GM18526 (cell line): ENCODE results near the gene SYCP2L.

Experiments
- POLR2A ChIP-seq: IDR thresholded peaks from 3 replicates; pipeline ENCODE4 v1.6.1; 2011; ENCODE audit not compliant: insufficient read length; ENCODE audit errors: extremely low read depth

The SYCP2L gene

DNA sequence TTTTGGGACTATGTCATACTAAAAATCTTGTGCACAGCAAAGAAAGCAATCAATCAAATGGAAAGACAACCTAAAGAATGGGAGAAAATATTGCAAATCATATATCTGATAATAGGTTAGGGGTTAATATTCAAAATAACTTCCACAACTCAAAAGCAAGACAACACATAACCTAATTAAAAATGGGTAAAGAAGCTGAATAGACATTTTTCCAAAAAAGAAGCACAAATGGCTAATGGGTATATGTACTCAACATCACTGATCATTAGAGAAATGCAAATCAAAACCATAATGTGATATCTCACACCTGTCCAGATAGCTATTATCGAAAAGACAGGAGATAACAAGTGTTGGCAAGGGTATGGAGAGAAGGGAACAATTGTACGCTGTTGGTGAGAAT lies 53.0 kb downstream of the SYCP2L start:
- TF ChIP-seq POLR2A: no peak

DNA sequence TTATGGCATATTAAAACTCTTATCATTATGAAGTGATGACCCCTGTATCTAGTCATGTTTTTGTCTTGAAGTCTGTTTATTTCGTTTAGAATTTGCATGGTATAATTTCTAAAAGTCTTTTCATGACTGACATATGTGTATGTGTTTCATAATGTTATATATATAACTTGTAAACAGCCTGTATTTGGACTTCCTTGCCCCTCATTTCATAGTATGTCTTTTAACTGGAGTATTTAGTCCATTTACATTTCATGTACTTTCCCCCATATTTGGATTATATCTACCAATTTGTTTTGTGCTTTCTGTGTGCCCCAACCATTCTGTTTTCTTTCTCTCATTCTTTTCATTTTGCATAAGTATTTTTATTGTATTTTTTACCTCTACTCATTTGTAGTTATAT lies 59.0 kb downstream of the SYCP2L start:
- TF ChIP-seq POLR2A: no peak

DNA sequence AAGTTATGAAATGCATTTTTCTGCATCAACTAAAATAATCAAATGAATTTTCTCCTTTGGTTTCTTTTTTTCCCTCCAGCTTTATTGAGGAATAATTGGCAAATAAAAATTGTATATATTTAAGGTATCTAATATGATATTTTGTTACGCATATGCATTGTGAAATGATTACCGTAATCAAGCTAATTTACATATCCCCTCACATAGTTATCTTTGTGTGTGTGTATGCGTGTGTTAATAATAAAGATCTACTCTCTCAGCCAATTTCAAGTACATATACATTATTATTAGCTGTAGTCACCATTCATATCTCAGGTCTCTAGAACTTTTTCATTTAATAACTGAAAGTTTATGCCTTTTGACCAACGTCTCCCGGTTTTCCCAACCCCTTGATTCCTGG lies 61.1 kb downstream of the SYCP2L start:
- no peak for TF ChIP-seq POLR2A

DNA sequence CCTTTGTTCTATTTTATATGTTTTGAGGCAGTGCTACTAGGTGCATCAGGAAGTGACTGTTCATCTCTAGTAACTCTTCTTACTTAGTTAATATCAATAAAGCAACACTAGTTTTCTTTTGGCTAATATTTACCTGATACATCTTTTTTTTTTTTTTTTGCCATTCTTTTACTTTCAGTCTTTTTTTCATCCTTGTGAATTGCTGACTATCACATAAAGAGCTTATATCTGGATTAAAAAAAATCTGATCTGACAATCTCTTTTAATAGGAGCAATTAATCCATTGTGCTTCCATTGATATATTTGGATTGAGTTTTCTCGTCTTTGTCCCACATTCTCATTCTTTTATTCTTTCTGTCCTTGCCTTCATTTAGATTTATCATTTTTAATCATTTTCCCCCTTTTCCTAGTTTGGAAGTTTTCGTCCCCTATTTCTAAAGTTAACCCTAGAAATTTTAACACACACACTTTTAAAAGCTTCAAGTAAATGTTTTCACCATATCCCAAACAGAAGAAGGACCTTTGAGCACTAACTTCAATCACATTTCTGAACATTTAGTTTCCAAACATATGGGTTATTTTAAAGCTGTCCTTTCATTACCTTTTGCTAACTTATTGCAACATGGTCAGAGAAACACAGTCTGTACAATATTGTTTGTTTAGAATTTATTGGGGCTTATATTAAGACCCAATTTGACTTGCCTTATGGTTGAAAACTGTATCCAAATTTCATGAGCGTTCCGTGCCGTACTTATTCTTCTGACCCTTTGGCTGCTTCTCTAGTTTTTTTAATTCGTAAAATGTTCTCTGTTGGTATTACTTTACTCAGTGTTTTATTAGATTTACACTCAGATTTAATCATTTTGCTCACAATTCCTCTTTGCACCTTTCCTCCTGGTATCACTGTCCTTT lies 63.0 kb downstream of the SYCP2L start:
- TF ChIP-seq POLR2A: no peak

DNA sequence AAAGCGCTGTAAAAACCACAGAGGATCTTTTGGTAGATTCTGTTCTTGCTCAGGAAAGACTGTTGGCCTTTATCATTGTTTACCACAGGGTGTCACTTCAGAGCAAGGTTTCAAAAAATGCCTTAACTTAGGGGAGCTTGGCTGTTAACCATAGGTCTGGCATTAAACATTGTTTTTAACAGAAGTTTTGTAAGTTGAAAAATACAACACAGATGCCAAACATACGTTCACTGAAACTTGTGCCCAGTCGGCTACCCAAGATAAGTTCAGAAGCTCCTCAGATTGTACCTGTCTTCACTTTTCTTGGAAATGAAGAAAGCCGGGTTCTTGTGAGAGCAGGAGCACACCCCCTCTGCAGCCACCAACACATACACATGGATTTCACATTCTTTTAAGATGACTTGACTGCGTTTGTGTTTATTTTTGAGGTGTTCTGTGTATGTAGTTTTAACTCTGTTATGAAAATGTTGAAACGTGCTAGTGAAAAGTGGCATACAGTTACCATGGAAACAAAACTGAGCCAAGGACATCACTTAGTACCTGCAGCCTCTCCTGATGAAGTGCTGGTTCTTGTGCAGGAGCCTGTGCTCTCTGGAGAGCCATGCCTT lies 64.9 kb downstream of the SYCP2L start:
- TF ChIP-seq POLR2A: no peak

DNA sequence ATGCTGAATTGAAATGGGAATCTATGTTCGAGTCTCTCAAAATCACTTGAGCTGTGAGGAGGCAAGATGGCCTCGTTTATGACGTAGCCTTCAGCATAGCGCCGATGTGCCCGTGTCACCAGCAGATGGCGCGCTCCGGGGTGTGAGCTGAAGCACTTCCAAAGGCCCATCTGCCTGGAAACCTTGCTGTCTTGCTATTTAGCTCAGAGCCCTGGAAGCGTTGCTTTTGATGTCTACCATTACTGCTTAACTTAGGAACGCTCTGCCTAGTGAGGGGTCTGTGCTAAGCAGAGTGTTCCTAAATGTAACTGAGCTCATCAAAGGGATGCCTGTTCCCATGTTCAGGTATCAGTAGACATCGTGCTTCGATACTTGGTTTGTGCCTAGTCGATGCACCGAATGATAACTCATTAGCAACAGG lies 67.7 kb downstream of the SYCP2L start:
- TF ChIP-seq POLR2A: no peak

DNA sequence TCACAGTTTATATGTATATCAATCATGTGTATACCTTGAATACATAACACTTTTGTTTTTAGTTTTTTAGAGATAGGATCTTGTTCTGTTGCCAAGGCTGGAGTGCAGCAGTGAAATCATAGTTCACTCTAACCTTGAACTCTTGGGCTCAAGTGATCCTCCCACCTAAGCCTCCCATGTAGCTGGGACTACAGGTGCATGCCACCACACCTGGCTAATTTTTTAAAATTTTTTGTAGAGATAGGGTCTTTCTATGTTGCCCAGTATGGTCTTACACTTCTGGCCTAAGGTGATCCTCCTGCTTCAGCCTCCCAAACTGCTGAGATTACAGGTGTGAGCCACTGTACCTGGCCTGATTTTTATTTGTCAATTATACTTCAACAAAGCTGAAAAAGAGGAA lies 69.9 kb downstream of the SYCP2L start:
- no peak for TF ChIP-seq POLR2A

DNA sequence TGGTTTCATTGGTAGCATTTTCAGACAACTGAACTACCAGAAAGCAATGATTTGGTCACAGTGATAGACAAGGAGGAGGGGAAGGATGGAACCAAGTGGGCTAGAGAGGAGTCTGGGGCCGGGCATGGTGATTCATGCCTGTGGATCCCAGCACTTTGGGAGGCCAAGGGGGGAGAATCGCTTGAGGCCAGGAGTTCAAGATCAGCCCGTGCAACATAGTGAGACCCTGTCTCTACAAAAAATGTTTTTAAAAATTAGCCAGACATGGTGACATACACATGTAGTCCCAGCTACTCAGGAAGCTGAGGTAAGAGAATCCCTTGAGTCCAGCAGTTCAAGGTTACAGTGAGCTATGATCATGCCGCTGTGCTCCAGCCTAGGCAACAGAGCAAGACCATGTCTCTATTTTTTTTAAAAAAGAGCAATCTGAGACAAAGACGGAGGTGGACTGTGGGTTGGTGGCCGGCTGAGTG lies 70.6 kb downstream of the SYCP2L start:
- TF ChIP-seq POLR2A: no peak

DNA sequence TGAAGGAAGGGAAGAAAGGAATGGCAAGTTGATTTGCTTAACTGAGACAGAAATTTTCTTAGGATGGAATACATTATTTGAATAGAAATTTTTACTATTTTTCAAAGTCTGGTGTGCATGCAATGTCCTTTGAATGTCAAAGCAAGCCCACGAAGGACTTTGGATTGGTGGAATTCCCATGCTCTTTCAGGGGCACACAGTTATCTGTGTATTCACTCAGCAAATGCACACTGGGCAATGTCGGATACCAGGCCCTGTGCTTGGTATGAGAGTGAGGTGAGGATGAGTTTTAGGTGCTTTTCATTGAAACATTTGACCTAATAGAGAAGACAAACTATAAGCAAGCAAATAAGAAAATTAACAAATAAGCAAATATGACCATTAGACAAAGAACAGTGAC lies 73.3 kb downstream of the SYCP2L start:
- TF ChIP-seq POLR2A: no peak

DNA sequence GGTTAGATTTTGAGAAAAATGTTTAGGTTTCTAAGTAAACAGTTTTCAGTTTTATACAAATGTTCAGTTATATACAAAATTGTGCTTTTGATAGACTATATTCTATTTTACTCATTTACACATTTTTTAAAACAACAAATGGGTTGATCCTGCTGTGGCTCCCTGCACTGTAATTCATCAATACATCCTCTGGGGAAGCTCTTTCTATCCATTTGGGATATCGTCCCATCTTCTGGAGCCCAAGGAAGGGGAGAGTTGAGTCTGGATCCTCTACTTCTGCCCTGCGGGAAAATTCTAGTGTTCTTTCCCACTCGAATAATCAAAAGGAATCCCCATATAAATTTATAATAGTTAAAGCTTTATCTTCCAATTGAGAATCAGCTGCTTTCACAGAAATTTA lies 75.0 kb downstream of the SYCP2L start:
- TF ChIP-seq POLR2A: no peak

DNA sequence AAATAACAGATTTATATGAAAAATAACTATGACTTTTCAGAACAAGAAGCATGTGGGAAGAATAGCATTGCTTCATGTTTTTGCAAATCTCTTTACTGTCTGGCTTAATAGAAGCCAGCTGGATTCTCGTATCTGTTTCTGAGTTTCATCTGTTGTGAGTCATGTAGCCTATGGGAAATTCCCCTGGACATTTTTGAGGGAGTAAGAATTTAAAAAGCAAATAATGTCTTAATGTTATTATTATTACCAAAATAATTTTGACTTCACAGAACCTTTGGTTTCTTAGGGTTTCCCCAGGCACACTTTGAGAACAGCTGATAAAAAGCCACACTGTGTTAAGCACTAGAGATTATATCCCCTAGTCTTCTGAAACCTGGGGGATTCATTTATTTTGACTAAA lies 75.8 kb downstream of the SYCP2L start:
- no peak for TF ChIP-seq POLR2A

DNA sequence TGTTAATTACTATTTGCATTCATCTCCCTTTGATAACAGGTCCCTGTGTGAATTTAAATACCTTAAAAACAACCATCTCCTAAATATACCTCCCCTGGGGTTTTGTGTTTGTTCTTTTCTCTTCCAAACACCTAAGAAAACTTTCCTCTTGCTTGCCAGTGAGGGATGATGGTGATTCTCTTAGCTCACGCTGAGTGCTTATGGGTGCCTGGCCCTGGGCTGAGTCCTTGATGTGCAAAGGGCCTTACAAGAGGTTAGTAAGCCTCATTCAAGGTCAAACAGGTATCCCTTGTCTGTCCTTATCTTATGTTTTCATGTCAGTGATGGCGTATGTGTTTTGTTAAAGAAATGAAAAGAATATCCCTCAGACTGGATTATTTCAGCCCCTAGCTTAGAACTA lies 76.3 kb downstream of the SYCP2L start:
- TF ChIP-seq POLR2A: no peak

DNA sequence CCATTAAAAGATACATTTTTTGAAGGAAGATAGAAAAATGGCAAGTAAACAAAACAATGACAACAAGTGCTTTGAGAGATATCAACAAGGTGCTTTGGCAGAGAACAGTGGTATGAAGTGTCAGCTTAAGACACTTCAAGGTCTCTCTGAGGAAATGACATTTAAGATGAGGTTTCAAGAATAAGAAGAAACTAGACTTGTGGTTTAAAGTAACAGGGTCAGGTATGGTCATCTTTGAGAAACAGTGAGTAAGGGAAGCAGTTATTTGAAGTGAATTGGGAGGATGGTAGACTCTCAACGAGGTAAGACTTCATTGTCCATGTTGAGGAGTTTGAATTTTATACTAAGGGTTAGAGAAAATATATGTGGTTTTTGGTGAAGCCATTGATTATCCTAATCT lies 77.8 kb downstream of the SYCP2L start:
- no peak for TF ChIP-seq POLR2A

DNA sequence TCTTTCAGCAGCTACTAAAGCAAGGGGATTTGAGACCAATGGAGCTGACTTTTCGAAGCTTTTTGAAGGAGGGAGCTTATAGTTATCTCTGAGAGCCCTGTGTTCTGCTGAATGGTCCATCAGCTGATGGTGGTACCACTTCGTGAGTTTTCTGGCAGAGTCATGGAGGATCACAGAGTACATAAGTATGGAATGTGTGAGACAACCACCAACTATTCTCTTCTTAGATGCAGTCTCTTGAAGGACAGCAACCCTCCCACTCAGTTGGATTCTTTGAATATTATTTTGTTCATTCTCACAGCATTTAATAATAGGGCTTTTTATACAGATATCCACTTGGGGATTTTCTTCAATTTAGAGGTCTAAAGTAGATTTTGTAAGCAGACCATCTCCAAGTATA lies 81.9 kb downstream of the SYCP2L start:
- no peak for TF ChIP-seq POLR2A

DNA sequence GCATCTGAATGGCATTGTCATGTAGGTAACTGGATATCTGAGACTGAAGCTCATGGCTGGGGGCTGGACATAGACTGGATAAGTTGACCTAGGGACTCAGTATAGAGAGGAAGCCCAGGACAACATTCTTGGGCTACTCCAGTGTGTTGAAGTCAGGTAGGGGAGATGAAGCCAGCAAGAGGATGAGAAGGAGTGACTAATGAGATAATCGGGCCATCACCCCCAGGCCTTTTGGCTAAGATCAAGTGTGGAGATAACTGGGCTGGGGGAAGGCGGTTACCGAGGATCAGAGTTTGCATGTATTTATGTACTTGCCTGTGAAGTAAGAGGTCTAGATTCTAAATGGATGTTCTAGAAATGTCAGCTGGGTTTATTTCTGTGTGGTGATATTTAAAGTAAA lies 83.9 kb downstream of the SYCP2L start:
- no peak for TF ChIP-seq POLR2A

DNA sequence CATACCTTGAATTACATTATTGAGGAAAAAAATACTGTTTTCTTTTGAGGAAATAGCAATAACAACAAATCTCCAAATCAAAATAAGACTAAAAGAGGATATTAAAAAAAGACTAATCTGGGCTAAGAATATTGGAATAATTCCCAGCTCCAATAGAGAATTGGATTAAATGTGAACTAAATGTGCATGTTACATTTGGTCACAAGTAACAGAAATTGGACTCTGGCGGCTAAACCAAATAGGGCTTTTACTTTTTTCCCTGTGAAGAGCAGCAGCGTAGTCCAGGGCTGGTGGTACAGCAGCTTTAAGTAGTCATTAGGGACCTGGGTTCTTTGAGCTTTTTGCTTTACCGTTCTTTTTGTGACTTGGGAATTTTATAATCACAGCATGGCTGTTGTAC lies 85.3 kb downstream of the SYCP2L start:
- no peak for TF ChIP-seq POLR2A
